ENCODE data around the gene BIRC5. TPM values are rescaled to one million over a fixed set of nuclear protein-coding genes. Genes with fewer than 3 reads are reported as not detected.

BIRC5 gene
- total and polyA plus RNA-seq, 3 donors from 2014 or later = 12.4 to 58.5 (median 28.1) TPM

DNA sequence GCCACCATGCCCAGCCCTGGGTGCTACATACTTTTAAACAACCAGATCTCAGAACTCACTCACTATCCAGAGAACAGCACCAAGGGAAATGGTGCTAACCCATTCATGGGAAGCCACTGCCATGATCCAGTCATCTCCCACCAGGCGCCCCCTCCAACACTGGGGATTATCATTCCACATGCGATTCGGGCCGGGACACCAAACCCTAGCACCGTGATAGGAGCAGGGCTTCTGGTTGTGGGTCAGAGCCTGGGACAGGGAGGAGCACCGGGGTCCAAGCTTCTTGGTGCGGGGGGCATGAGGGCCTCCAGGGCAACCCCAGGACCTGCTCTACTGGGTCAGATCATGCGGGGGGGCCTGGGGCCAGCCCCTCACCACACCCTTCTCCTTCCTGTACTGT is 21.8 kb downstream of the BIRC5 start:
- Histone ChIP-seq H3K9me3 (no peaks in the 10 kb centered on the region), H3K27ac (no peak overlapping the region), H3K4me3 (no peak overlapping the region), H3K27me3 (no peaks in the 10 kb centered on the region), H3K36me3 (ENCODE audit: low read depth, missing control alignments) (no peaks in the 10 kb centered on the region), H3K4me1 (peaks cover 6% of the 10 kb centered on the region)
- DNase-seq = no peak
- WGBS, 2 donors = 90% methylated on average over 6 of the region's 8 CpGs; no CpG with 5 or more reads in 1 of the 2 donors
- no peak for TF ChIP-seq POLR2A (IDR thresholded peaks at IDR 0.05)
- TF ChIP-seq, protein P1, sequence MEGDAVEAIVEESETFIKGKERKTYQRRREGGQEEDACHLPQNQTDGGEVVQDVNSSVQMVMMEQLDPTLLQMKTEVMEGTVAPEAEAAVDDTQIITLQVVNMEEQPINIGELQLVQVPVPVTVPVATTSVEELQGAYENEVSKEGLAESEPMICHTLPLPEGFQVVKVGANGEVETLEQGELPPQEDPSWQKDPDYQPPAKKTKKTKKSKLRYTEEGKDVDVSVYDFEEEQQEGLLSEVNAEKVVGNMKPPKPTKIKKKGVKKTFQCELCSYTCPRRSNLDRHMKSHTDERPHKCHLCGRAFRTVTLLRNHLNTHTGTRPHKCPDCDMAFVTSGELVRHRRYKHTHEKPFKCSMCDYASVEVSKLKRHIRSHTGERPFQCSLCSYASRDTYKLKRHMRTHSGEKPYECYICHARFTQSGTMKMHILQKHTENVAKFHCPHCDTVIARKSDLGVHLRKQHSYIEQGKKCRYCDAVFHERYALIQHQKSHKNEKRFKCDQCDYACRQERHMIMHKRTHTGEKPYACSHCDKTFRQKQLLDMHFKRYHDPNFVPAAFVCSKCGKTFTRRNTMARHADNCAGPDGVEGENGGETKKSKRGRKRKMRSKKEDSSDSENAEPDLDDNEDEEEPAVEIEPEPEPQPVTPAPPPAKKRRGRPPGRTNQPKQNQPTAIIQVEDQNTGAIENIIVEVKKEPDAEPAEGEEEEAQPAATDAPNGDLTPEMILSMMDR (IDR thresholded peaks at IDR 0.05) = no peak
- intact Hi-C loops (cut with DNase I; ENCODE audit: low total_unique reads) = no loop called here

GRCh38 chr17:78236362-78237127 is 22.5 kb downstream of the BIRC5 start:
- Histone ChIP-seq H3K4me1 (peaks cover 7% of the 10 kb centered on the region), H3K4me3 (no peak overlapping the region), H3K27ac (no peak overlapping the region), H3K27me3 (no peaks in the 10 kb centered on the region), H3K9me3 (no peaks in the 10 kb centered on the region), H3K36me3 (ENCODE audit: low read depth, missing control alignments) (no peaks in the 10 kb centered on the region)
- TF ChIP-seq, protein P1 (IDR thresholded peaks at IDR 0.05) = no peak
- no peak for TF ChIP-seq POLR2A (IDR thresholded peaks at IDR 0.05)
- DNase-seq = no peak
- intact Hi-C loops (cut with DNase I; ENCODE audit: low total_unique reads) = no loop called here
- 83 to 88% methylated on average over 9 to 20 of the region's 20 CpGs for WGBS, 2 donors

- WGBS, 2 donors = 49 to 65% methylated on average over 9 to 11 of the region's 11 CpGs
- H3K9me3 ChIP-seq = no peaks in the 10 kb centered on the region
- TF ChIP-seq POLR2A (IDR thresholded peaks at IDR 0.05) = no peak
- TF ChIP-seq, protein P1 (IDR thresholded peaks at IDR 0.05) = no peak
- no peaks in the 10 kb centered on the region for H3K27me3 ChIP-seq
- no peak overlapping the region for H3K4me3 ChIP-seq
- peak; percentile 59 for DNase-seq
- peaks cover 11% of the 10 kb centered on the region for H3K4me1 ChIP-seq
- H3K27ac ChIP-seq = no peak overlapping the region
- H3K36me3 ChIP-seq (ENCODE audit: low read depth, missing control alignments) = no peaks in the 10 kb centered on the region
- intact Hi-C loops (cut with DNase I; ENCODE audit: low total_unique reads) = no loop called here
Observed at GRCh38 chr17:78237401-78238012, 23.5 kb downstream of the BIRC5 start.

DNA sequence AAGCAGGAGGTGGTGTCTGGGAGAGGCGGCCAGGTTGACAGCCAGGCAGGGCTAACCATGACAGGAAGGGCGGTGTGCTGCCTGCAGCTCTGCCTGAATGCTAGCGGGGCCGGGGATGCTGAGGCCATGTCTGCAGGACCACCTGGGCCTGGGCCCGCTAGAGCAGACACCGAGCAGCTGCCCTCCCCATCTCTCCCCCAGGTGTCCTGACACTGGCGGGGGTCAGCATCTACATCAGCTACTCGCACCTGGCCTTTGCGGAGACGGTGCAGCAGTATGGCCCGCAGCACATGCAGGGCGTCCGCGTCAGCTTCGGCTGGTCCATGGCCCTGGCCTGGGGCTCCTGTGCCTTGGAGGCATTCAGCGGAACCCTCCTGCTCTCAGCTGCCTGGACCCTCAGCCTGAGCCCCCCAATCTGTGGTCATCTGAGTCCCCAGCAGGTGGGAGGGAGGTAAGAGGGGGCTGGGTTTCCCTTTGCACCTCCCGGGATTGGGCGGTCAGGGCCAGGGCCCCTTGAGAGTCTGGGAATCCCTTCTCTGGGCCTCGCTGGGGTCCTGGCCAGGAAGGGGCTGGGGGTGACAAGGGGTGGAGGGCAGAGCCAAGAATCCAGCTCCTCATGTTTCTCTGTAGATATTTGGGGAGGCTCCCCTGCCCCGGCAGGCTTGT is 24.9 kb downstream of the BIRC5 start:
- no peaks in the 10 kb centered on the region for H3K9me3 ChIP-seq
- no peak for DNase-seq
- no peaks in the 10 kb centered on the region for H3K36me3 ChIP-seq (ENCODE audit: low read depth, missing control alignments)
- H3K4me3 ChIP-seq = no peak overlapping the region
- H3K27ac ChIP-seq = no peak overlapping the region
- intact Hi-C loops (cut with DNase I; ENCODE audit: low total_unique reads) = no loop called here
- no peaks in the 10 kb centered on the region for H3K27me3 ChIP-seq
- H3K4me1 ChIP-seq = peaks cover 11% of the 10 kb centered on the region
- 89 to 100% methylated on average over 1 to 20 of the region's 20 CpGs for WGBS, 2 donors
- TF ChIP-seq POLR2A (IDR thresholded peaks at IDR 0.05) = no peak
- TF ChIP-seq, protein P1 (IDR thresholded peaks at IDR 0.05) = no peak

Measured in testis (tissue), 3 donors.